H4 (cell line): ENCODE data around the gene ZBED1. TPM values are rescaled to one million over a fixed set of nuclear protein-coding genes. Genes with fewer than 3 reads are reported as not detected.
"Not testable (repeated sequence)": the region's sequence is repeated elsewhere in the genome, so short reads cannot be mapped to it uniquely, and the experiment has no call there.

ENCODE experiments used
- DNase-seq: peaks from one replicate; pipeline ENCODE4 v3.0.0-alpha.2; 2015; ENCODE audit warnings: low spot score
- total RNA-seq: library from RNA; depleted of rRNA; stranded (reverse); fragments of >200 nt; shearing (Covaris generic); gene quantifications from 2 replicates; pipeline ENCODE4 v1.2.3, GENCODE V29; 2014; rRNA removed

ZBED1 gene
- total RNA-seq = 27.3 and 37.8 TPM in 2 replicates

DNA sequence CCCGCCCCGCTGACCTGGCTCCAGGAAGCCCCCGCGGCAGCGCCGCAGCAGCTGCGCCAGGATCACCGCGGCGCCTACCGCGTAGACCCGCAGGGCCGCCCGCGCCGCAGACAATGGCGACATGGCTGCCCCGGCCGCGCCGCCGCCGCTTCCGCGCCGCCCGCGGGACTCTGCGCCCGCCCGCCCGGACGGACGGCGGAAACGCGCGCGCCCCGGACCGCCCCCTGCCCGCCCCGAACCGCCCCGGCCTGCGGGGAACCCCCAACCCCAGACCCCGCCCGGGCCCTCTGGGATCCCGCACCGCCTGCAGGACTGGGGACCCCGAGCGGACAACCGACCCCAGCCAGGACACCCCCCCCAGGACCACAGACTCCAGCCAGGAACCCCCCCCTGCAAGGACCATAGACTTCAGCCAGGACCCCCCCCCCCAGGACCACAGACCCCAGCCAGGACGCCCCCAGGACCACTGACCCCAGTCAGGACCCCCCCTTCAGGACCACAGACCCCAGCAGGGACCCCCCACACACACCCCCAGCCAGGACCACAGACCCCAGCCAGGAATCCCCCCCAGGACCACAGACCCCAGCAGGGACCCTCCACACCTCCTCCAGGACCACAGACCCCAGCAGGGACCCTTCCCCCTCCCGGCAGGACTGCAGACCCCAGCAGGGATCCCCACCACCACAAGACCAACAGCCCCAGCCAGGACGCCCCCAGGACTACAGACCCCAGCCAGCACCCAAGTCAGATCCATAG lies at the start of gene ZBED1, which contains the start of gene DHRSX:
Gene ZBED1, minus strand, starts transcription at position 174 of the 756 bp plus-strand sequence. CDS start 10,257 bp downstream, outside the sequence.
Gene DHRSX, minus strand, starts transcription at position 174 of the 756 bp plus-strand sequence. Its CDS starts 51 bp downstream, at position 123.
- DNase-seq = no peak

DNA sequence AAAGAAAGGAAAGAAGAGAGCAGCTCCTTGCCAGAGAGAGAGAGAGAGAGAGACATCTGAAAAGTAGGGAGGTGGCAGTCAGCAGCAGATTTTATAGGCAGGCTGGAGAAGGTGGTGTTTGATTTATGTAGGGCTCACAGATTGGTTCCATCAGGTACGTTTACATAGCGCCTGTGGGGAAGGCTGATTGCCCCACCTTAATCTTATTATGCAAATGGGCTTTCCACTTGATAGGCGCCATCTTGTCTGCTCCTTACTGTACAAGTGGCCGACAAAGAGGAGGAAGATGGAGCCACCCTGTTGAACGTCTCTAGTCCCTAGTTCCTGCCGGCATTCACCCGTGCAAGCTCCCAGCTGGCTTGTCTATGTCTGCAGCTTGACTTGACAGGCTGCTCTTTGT lies 49.1 kb upstream of the ZBED1 start:
- DNase-seq = no peak

DNA sequence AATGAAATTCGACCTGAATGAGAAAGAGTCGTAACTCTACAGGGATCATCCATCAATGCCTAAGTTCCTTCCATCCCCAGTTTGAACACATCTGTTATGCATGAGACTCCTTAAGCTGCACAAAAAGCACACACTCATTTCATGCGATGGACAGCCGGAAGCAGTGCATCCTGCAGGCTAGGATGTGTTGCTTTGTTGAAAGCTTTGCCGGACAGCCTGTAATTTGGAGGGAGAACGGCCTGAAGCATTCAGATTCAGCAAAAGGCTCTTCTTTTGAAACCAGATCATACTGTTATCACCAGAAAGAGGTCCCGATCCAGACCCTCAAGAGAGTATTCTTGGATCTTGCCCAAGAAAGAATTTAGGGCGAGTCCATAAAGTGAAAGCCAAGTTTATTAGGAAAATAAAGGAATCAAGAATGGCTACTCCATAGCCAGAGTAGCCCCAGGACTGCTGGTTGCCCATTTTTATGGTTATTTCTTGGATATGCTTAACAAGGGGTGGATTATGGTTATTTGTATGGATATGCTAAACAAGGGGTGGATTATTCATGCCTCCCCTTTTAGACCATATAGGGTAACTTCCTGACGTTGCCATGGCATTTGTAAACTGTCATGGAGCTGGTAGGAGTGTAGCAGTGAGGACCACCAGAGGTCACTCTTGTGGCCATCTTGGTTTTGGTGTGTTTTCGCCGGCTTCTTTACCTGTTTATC lies 48.1 kb upstream of the ZBED1 start:
- no peak for DNase-seq

DNA sequence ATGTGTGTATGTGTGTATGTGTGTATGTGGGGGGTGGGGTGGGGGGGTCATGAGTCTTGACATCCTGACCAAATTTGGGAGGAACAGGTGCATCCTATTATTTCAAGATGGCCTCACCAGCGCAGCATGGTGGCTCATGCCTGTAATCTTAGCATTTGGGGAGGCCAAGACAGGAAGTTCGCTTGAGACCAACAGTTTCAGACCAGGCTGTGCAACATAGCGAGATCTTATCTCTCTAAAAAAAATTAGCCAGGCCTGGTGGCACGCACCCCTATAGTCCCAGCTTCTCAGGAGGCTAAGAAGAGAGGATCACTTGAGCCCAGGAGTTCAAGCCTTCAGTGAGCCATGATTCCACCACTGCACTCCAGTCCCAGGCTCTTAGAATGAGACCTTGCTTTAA lies 47.0 kb upstream of the ZBED1 start:
- no peak for DNase-seq

DNA sequence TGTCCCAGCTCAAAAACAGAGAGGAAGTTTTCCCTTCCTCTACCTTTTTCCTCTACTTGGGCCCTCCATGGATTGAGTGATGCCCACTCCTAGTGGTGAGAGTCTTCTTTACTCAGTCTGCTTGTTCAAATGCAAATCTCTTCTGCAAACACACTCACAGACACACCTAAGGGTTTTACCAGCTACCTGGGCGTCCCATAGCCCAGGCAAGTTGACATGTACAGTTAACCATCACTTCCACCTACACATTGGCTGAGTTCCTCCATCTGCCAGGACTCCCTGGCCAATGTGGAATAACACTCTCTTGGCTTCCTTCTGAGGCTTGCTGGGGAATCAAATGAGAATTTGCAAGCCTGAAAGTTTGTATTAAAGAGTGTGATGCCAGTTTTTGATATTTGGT lies 45.7 kb upstream of the ZBED1 start:
- DNase-seq = no peak

DNA sequence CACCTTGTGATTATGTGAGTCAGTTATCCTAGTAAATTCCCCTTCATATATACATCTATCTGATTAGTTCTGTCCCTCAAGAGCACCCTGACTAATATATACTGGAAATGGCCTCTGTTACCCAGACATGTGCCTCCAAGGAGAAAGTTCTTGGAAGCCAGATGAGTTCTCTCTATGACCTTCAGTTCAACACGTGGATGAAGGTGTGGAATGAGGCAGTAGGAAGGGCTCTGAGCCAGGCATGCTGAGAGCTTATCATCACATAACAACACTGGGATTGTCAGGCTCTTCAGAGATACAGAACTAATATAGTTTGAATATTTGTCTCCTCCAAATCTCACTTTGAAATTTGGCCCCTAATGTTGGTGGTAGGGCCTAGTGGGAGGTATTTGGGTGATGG lies 44.4 kb upstream of the ZBED1 start:
- DNase-seq = no peak

DNA sequence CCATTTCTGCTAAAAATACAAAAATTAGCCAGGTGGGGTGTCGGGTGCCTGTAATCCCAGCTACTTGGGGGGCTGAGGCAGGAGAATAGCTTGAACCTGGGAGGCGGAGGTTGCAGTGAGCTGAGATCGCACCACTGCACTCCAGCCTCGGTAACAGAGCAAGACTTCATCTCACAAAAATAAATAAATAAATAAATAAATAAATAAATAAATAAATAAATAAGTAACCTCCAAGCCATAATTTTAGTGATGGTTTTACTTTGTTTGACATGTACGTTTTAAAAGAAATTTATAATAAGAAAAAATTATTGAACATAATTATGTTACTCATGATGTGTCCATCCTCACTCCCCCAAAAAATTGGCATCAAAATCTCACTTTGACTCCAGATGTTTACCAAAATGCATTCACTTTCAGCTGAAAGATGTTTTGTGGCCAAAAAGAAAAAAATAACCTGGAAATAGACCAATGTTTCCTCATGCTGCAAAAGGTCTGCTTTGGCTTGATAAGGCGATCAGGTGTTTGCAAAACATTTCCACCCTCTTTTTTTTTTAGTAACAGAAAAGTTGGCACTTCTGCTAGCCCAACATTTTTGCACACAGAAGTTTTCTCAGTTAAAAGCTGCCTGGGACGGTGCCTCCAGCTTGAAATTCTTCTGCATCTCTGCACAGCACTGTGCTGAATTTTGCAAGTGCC lies 42.2 kb upstream of the ZBED1 start:
- no peak for DNase-seq

DNA sequence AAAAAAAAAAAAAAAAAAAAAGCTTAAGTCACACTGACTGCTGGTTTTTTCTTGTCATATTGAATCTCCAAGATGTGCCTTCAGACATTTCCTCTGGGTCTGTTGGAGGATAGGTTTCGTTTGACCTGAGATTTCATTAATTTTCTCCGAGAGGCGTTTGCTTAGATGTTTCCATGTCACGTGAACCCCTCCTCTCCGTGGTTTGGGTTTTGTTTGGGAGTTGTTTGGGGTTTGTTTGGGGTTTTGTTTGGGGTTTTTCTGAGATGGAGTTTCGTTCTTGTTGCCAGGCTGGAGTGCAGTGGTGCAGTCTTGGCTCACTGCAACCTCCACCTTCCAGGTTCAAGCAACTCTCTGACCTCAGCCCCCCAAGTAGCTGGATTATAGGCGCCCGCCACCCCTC lies 40.8 kb upstream of the ZBED1 start:
- DNase-seq = no peak

DNA sequence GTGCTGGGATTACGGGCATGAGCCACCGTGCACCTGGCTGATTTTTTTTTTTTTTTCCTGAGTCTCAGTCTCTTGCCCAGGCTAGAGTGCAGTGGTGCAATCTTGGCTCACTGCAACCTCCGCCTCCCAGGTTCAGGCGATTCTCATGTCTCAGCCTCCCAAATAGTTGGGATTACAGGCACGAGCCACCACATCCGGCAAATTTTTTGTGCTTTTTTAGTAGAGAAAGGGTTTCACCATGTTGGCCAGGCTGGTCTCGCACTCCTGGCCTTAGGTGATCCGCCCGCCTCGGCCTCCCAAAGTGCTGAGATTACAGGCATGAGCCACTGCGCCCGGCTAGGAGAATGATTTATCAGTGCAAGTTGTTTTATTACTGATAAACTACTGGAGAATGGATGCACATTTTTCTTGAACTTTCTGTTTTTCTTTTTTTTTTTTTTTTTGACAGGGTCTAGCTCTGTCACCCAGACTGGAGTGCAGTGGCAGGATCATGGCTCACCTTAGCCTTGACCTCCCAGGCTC lies 39.7 kb upstream of the ZBED1 start:
- DNase-seq = no peak

DNA sequence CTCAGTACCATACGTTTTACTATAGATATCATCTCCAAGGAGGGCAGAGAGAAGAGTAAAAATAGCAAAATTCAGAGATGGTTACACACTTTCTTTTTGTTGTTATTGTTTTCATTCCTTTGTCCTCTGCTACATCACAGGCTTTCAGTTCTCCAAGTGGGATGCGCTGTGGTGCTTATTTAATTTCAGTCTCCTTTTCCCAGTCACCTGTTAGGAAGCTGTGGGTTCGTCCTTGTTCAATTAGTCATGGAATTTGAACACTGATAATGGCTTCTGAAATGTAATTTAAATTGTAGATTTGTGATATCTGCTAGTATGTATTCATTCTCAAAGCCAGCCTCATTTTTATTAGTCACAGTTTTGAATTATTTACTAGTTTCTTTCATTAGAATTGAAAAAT lies 38.8 kb upstream of the ZBED1 start:
- DNase-seq = no peak

DNA sequence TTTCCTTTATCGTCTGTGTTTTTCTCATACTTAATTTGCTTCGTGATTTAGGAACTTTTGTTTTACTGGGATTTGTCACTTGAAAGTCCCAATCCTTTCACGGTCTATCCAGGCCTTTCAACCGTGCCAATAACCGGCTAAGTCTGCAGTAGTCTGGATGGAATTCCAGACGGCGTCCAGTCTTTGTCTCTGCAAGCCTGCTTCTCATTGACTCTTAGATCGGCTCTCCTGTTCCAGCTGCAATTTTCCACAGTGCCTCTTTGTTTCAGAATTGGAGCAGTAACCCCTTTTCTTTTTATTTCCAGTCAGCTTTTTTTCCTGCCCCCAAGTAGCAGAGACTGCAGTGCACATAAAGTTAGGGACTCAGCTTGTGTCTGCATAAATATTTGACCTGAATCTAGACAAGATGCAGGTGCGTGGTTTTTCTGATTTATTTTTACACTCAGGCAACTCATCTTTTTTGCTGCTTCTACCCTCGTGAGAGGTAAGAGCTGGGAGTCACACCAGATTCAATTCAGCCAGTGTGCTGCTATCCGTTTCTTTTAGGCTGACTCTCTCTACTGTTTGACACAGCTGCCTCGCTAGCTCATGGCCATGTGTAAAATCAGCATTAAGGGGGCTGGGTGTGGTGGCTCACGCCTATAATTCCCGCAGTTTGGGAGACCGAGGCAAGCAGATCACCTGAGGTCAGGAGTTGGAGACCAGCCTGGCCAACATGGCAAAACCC lies 37.4 kb upstream of the ZBED1 start:
- DNase-seq = no peak

DNA sequence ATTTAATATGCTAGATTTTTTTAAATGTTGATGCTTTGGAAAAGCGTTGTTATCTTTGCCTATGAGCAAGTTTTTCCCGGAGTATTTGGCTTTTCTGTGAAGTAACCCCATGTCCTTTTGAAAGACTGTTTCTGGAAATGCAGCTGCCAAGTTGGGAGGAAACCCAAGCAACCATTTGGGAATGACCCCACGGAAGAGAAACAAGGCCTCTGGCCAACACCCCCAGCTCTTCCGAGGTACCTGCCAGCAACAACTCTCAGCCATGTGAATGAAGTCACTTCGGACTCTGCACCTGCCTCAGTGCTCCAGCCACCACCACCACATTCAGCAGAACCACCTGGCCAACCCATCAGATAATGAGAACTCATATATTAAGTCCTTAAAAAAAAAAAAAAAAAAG lies 36.2 kb upstream of the ZBED1 start:
- DNase-seq = no peak

DNA sequence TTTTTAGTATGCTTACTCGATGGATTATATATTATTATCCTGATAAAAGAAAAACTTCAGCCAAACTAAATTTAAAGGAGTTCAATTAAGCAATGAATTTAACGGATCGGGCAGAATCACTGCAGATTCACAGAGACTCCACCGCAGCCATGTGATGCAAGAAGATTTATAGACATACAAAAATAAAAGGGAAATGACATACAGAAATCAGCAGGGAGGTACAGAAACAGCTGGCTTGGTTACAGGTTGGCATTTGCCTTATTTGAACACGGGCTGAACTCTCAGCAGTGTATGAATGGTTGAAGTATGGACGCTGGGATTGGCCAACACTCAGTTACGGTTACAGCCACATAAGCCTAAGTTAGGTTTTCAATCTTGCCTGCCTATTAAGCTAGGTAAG lies 35.4 kb upstream of the ZBED1 start:
- no peak for DNase-seq

DNA sequence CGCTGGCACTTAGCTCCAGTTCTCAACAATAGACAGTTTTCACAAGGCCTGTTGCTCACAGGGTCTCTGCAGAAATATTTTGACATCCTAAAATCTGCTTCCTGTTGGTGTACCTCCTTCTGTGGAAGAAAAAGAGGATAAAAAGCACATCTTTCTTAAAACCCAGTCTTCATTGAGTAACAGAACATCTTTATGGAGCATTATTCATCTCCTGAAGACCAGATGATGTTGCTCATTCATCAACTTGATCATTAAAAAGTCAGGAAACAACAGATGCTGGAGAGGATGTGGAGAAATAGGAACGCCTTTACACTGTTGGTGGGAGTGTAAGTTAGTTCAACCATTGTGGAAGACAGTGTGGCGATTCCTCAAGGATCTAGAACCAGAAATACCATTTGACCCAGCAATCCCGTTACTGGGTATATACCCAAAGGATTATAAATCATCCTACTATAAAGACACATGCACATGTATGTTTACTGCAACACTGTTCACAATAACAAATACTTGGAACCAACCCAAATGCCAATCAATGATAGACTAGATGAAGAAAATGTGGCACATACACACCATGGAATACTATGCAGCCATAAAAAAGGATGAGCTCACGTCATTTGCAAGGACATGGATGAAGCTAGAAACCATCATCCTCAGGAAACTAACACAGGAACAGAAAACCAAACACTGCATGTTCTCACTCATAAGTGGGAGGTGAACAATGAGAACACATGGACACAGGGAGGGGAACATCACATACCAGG lies 33.7 kb upstream of the ZBED1 start:
- not testable (repeated sequence) for DNase-seq

DNA sequence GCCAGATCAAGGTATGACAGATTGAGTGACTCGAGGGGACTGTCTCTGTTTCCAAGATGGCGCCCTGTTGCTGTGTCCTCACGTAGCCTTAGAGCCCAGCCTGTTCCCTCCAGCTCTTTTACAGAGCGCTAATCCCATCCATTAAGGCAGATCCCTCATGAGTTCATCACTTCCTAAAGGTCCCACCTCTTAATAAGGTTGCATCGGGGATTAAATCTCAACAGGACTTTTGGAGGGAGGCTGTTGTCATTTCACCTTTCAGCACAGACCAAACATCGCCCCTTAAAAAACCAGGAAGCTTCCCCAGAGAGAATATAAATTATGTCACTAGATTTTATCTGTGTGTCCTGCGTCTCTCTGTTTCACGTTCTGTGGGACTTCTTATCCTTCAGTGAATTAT lies 32.6 kb upstream of the ZBED1 start:
- DNase-seq = no peak

DNA sequence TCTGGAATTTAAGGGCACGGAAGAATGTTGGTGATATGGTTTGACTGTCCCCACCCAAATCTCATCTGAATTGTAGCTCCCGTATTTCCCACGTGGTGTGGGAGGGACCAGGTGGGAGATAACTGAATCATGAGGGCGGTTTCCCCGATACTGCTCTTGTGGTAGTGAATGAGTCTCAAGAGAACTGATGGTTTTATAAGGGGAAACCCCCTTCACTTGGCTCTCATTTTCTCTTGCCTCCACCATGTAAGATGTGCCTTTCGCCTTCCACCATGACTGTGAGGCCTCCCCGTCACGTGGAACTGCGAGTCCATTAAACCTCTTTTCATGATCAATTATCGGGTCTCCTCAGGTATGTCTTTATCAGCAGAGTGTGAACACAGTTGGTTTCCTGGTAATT lies 25.6 kb upstream of the ZBED1 start:
- DNase-seq = no peak

DNA sequence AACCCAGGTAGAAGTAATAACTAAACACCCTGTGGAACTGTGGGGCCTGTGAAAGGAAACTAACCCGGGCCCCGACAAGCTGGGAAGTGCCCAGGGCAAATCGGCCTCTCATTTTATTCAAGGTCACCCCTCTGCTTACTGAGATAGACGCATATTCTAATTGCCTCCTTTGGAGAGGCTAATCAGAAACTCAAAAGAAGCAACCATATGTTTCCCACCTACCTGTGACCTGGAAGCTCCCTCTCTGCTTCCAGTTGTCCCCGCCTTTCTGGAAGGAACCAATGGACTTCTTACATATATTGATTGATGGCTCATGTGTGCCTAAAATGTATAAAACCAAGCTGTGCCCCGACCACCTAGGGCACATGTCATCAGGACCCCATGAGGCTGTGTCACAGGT lies 23.1 kb upstream of the ZBED1 start:
- no peak for DNase-seq

DNA sequence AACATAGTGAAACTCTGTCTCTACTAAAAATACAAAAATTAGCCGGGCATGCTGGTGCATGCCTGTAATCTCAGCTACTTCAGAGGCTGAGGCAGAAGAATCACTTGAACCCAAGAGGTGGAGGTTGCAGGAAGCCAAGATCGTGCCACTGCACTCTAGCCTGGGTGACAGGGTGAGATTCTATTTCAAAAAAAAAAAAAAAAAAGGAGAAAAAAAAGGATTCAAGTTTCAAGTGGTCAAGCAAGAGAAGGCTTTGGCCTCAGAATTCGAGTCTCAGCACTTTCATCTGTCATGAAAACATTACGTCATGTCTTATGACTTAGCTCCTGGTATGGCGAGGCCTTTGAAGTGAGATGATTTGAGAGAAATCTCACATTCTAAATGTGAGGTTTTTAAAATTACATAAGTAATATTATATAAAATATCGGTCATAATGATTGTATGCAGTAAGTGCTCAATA lies 21.2 kb upstream of the ZBED1 start:
- no peak for DNase-seq

DNA sequence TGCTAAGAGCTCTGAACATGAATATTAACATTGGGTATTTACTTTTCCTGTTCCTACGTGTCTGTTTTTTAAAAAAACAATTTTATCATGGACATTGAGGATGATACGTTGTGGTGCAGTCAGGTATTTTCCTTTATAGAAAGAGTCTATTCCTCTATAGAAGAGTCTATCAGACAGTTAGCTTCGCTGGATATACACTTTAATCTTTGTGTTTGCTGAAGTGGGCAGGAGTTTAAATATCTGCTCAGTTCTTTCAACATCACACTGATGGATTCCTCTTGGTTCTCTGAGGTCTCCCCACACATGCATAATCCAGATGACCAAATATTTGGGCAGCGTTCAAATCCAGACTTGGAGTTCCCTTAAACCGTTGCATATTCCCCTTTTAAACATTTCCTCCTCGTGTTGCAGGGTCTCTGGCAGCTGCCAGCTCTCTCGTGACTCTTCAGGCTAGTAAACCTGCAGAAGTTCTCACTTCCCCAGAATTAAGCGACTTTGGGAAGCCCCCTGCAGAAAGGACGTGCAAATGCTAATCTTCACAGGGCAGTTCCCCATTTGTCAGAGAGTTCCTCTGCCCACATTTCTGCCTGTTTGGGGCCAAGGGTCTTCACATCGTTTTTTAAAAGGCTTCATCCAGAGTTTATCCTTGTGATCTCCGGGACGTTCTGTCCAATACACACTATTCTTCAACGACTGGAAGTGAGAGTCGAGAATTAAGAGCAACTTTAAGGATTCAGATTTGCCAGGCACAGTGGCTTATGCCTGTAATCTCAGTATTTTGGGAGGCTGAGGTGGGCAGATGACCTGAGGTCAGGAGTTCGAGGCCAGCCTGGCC lies 20.5 kb upstream of the ZBED1 start:
- DNase-seq = no peak

DNA sequence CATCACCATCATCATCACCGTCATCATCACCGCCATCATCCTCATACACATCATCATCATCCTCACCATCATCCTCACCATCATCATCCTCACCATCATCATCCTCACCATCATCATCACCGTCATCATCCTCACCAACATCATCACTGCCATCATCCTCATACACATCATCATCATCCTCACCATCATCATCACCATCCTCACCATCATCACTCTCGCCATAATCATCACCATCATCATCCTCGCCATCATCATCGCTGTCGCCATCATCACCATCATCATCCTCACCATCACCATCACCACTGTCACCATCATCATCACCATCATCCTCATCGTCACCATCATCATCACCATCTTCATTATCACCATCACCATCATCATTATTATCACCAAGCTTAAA lies 19.8 kb upstream of the ZBED1 start:
- no peak for DNase-seq
